HepG2 (cell line): ENCODE measurements around the gene PEX14. TPM values are rescaled to one million over a fixed set of nuclear protein-coding genes. Genes with fewer than 3 reads are reported as not detected.

Experiments used
- ATAC-seq: fragments of 200-7000 bp; cut with Tn5 transposase; 3 replicates; pipeline ENCODE4 v1.9.1; 2020; ENCODE audit warnings: mild to moderate bottlenecking, moderate library complexity
- BruUV-seq: library from RNA; stranded (reverse); fragments of 400-500 nt; replicated peaks from 2 replicates; lab custom pipeline; 2021; lab: Mats Ljungman, UMichigan
- CTCF ChIA-PET: fragments of 300-600 bp; formaldehyde crosslinking; extraction: SDS; loops from one replicate; lab custom pipeline; 2021; ENCODE audit warnings: low total read pairs, inconsistent platforms, low intra/inter-chr PET ratio; lab: Yijun Ruan, JAX
- POLR2A ChIA-PET: fragments of 350-600 bp; sonication (Branson Sonifier 250); formaldehyde crosslinking; loops from one replicate; lab custom pipeline; 2020; ENCODE audit warnings: antibody characterized with exemption, inconsistent platforms; lab: Yijun Ruan, JAX
- DNase-seq: peaks from one replicate; pipeline ENCODE4 v3.0.0-alpha.2; 2015; ENCODE audit warnings: low spot score
- FAIRE-seq: peaks from 3 replicates; lab custom pipeline; 2011; peaks lifted over from hg19 to GRCh38; lab: Jason Lieb, UNC
- H2AFZ ChIP-seq: one replicate; pipeline ENCODE4 v1.6.1; 2011; ENCODE audit warnings: low read length, inconsistent platforms
- H3K27ac ChIP-seq: fragments of 300-600 bp; 3 replicates; pipeline ENCODE4 v1.8.0; 2011; ENCODE audit warnings: mixed run types, mild to moderate bottlenecking, mixed read lengths, low read length, inconsistent platforms; ENCODE audit not compliant: insufficient read depth; ENCODE audit errors: extremely low read length
- H3K27me3 ChIP-seq, 2 experiments: fragments of 200-600 bp in 1 of 2; 2 replicates in 1 of 2; 3 replicates in 1 of 2; pipeline versions ENCODE4 v1.6.0 to v1.8.0; 2011; ENCODE audit warnings: low read length in 2 of 2, mild to moderate bottlenecking in 2 of 2, moderate library complexity in 2 of 2, inconsistent platforms in 1 of 2; ENCODE audit not compliant: insufficient read depth in 2 of 2, control insufficient read depth in 1 of 2
- H3K36me3 ChIP-seq, 2 experiments: fragments of 200-600 bp in 1 of 2; replicated peaks in 1 of 2; 2 replicates in 1 of 2; 3 replicates in 1 of 2; pipeline versions ENCODE4 v1.5.1 to v1.8.0; 2011; ENCODE audit warnings: low read length in 2 of 2, inconsistent platforms in 1 of 2; ENCODE audit not compliant: insufficient read depth in 2 of 2, control insufficient read depth in 1 of 2
- H3K4me1 ChIP-seq: 2 replicates; pipeline ENCODE4 v1.5.1; 2012; ENCODE audit warnings: low read length, inconsistent platforms; ENCODE audit not compliant: insufficient read depth
- H3K4me2 ChIP-seq: 2 replicates; pipeline ENCODE4 v1.6.0; 2011; ENCODE audit warnings: low read depth, low read length, inconsistent platforms
- H3K4me3 ChIP-seq, 3 experiments: fragments of 200-600 bp in 1 of 3; sonication (generic), shearing (Covaris generic) in 1 of 3; replicated peaks in 1 of 3; 2 replicates each; pipeline ENCODE4 v1.5.1; 2011 to 2016; ENCODE audit warnings: low read length in 3 of 3, inconsistent platforms in 2 of 3, low read depth in 2 of 3, mild to moderate bottlenecking in 2 of 3, control low read depth in 1 of 3, mixed read lengths in 1 of 3; ENCODE audit not compliant: insufficient read depth in 1 of 3
- H3K79me2 ChIP-seq: one replicate; pipeline ENCODE4 v1.6.1; 2011; ENCODE audit warnings: low read length, inconsistent platforms; ENCODE audit not compliant: insufficient read depth
- H3K9ac ChIP-seq: 2 replicates; pipeline ENCODE4 v1.6.0; 2011; ENCODE audit warnings: mild to moderate bottlenecking, low read depth, low read length, inconsistent platforms; ENCODE audit not compliant: insufficient read depth
- H3K9me3 ChIP-seq: 2 replicates; pipeline ENCODE4 v1.5.1; 2012; ENCODE audit warnings: mild to moderate bottlenecking, low read length
- H4K20me1 ChIP-seq: 2 replicates; pipeline ENCODE4 v1.6.0; 2011; ENCODE audit warnings: inconsistent platforms, mild to moderate bottlenecking, low read length, moderate library complexity; ENCODE audit not compliant: insufficient read depth
- ARID5B ChIP-seq: IDR thresholded peaks from 2 replicates; pipeline ENCODE4 v1.4.0; 2020; ENCODE audit warnings: mild to moderate bottlenecking, missing genetic modification reagents
- ATF4 ChIP-seq, 2 experiments: fragments of 450-650 bp in 1 of 2; sonication (generic) in 1 of 2; formaldehyde crosslinking; IDR thresholded peaks; 2 replicates each; pipeline versions ENCODE4 v1.5.0 to v1.8.0; 2020 to 2022; ENCODE audit warnings: mild to moderate bottlenecking in 1 of 2, missing genetic modification reagents in 1 of 2
- CERS6 ChIP-seq: sonication (generic); formaldehyde crosslinking; IDR thresholded peaks from 2 replicates; pipeline ENCODE4 v1.5.0; 2020; ENCODE audit warnings: missing genetic modification reagents
- CHCHD3 ChIP-seq: sonication (generic); formaldehyde crosslinking; IDR thresholded peaks from 2 replicates; pipeline ENCODE4 v1.8.0; 2022; ENCODE audit warnings: mild to moderate bottlenecking, missing genetic modification reagents, moderate library complexity
- ESRRA ChIP-seq: sonication (generic); formaldehyde crosslinking; IDR thresholded peaks from 2 replicates; pipeline ENCODE4 v1.5.1; 2020; ENCODE audit warnings: mild to moderate bottlenecking, low read depth, missing genetic modification reagents
- GZF1 ChIP-seq: sonication (generic); formaldehyde crosslinking; IDR thresholded peaks from 2 replicates; pipeline ENCODE4 v1.5.1; 2020; ENCODE audit warnings: mild to moderate bottlenecking, missing genetic modification reagents
- MNT ChIP-seq: fragments of 450-650 bp; IDR thresholded peaks from 2 replicates; pipeline ENCODE4 v1.6.1; 2016
- U2AF2 ChIP-seq: fragments of 200-400 bp; formaldehyde crosslinking; IDR thresholded peaks from 2 replicates; pipeline ENCODE4 v1.6.1; 2017; ENCODE audit warnings: low read depth, mild to moderate bottlenecking, low read length
- ZFP36 ChIP-seq: fragments of 150-350 bp; IDR thresholded peaks from 2 replicates; pipeline ENCODE4 v1.6.1; 2018; ENCODE audit warnings: borderline replicate concordance, low read length, low read depth; ENCODE audit not compliant: partially characterized antibody
- ZGPAT ChIP-seq: IDR thresholded peaks from 2 replicates; pipeline ENCODE4 v1.6.1; 2016; ENCODE audit warnings: mild to moderate bottlenecking
- ZMYM2 ChIP-seq: sonication (generic); formaldehyde crosslinking; IDR thresholded peaks from 2 replicates; pipeline ENCODE4 v1.8.0; 2022; ENCODE audit warnings: mild to moderate bottlenecking, missing genetic modification reagents
- ZNF574 ChIP-seq: sonication (generic); formaldehyde crosslinking; IDR thresholded peaks from 2 replicates; pipeline ENCODE4 v1.4.0; 2020; ENCODE audit warnings: missing genetic modification reagents
- ZNF761 ChIP-seq: sonication (generic); formaldehyde crosslinking; conservative IDR thresholded peaks from 2 replicates; pipeline ENCODE4 v1.4.0; 2020; ENCODE audit warnings: mild to moderate bottlenecking, missing genetic modification reagents
- WGBS: methylation state at CpG from one replicate; pipeline ENCODE4 v1.1.6; 2017; ENCODE audit warnings: low lambda C conversion rate; 5-methylcytosine and 5-hydroxymethylcytosine counted together
- in situ Hi-C: cut with HindIII; loops from 2 replicates; pipeline ENCODE4 v1.10.0; 2017; ENCODE audit warnings: low pct_unique_long_range_greater_than_20kb; ENCODE audit not compliant: extremely low pct_ligation_motif_present
- intact Hi-C: fragments of 100-400 bp; cut with micrococcal nuclease; formaldehyde crosslinking; loops from one replicate; pipeline ENCODE4 v1.10.0; 2022; ENCODE audit not compliant: unreplicated experiment
- polyA plus RNA-seq, 8 experiments: library from polyadenylated mRNA; depleted of rRNA in 3 of 8; stranded (reverse) in 7 of 8; unstranded in 1 of 8; fragments of >200 nt; fragmentation: Illumina TruSeq in 4 of 8; extraction: Trizol in 4 of 8; gene quantifications; 2 replicates each; pipeline versions ENCODE4 v1.2.1 to v1.2.3, GENCODE V29; 2011 to 2016; ENCODE audit warnings: low read depth in 4 of 8, missing spikeins in 1 of 8, mixed read lengths in 1 of 8; ENCODE audit not compliant: insufficient read depth in 1 of 8
- total RNA-seq, 5 experiments: library from RNA; depleted of rRNA; stranded (reverse); fragments of >200 nt; fragmentation: Illumina TruSeq; extraction: Trizol; gene quantifications; 2 replicates each; pipeline ENCODE4 v1.2.3, GENCODE V29; 2016; ENCODE audit warnings: low read depth in 1 of 5

PEX14 gene
- total and polyA plus RNA-seq, 2 of the 13 experiments (the other 11 are each of a cell fraction or from before 2014, with no cell fraction given) = 6.5 to 9.9 TPM

- Histone ChIP-seq H2AFZ (no peak overlapping the region), H3K36me3 (peaks cover 9 to 12% of the 10 kb centered on the region in 2 experiments; a peak in 3 of 5 replicates), H4K20me1 (no peaks in the 10 kb centered on the region), H3K4me3 (no peak overlapping the region), H3K9me3 (no peaks in the 10 kb centered on the region), H3K9ac (no peak overlapping the region), H3K4me2 (no peak overlapping the region), H3K27ac (no peak overlapping the region), H3K4me1 (peaks cover 10% of the 10 kb centered on the region), H3K79me2 (no peaks in the 10 kb centered on the region), H3K27me3 (no peaks in the 10 kb centered on the region)
- DNase-seq (no peak), FAIRE-seq (no peak), ATAC-seq (no peak)
- POLR2A ChIA-PET = no interaction called here
- intact Hi-C loops (loop anchor here (10.0 kb wide), 1 partner anchor 107 kb away; no protein-coding TSS in a partner anchor), in situ Hi-C loops (no loop called here)
- WGBS = 97% methylated on average over 9 of the region's 9 CpGs
- no TSS peak for BruUV-seq
- CTCF ChIA-PET = no interaction called here
- TF ChIP-seq ATF4 (CRISPR knock-in tag; IDR thresholded peaks at IDR 0.05) (no peak), CERS6 (CRISPR knock-in tag) (no peak), GZF1 (CRISPR knock-in tag) (no peak), ZNF761 (CRISPR knock-in tag) (no peak), MNT (no peak), ZGPAT (CRISPR knock-in tag) (no peak), CHCHD3 (no peak), ARID5B (CRISPR knock-in tag) (no peak), ESRRA (no peak), ZNF574 (CRISPR knock-in tag) (no peak), ZMYM2 (CRISPR knock-in tag) (no peak), U2AF2 (no peak), ZFP36 (no peak)
Measured at GRCh38 chr1:10621906-10622305, 147.2 kb downstream of the PEX14 start.
